GM18873 (cell line): ENCODE data around the gene SEZ6L.

Source experiments
- ATAC-seq: cut with Tn5 transposase; IDR thresholded peaks from one replicate; pipeline ENCODE4 v1.9.1; 2021; ENCODE audit warnings: mild to moderate bottlenecking, moderate library complexity, moderate number of reproducible peaks; ENCODE audit not compliant: unreplicated experiment, low FRiP score

SEZ6L gene

DNA sequence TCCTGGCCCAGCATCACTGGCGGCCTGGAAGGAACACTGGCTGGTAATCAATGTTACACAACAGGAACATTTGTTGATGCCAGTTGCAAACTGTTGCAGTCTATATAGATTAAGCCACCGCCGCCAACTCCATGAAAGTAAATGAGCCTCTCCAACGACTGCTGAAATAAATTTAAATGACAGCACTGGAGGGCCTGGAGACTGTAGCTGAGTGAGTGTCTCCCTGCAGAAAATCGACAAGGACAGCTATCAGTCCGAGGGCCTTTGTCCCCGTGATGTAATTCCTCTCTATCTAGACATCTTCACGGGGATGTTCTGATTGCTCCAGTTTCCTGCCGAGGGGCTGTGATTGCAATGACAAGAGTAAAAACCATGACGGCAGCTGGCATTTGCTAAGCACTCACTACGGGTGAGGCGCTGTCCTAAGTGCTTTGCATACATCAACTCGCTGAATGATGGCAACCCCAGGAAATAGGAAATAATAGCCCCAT, 120.4 kb downstream of the SEZ6L start:
- no peak for ATAC-seq

GRCh38 chr22:26291940-26292666, 122.8 kb downstream of the SEZ6L start:
- no peak for ATAC-seq

- ATAC-seq, result no peak
Measured at GRCh38 chr22:26292667-26292995, 123.4 kb downstream of the SEZ6L start.

GRCh38 chr22:26295563-26296126, 126.4 kb downstream of the SEZ6L start:
- no peak for ATAC-seq

DNA sequence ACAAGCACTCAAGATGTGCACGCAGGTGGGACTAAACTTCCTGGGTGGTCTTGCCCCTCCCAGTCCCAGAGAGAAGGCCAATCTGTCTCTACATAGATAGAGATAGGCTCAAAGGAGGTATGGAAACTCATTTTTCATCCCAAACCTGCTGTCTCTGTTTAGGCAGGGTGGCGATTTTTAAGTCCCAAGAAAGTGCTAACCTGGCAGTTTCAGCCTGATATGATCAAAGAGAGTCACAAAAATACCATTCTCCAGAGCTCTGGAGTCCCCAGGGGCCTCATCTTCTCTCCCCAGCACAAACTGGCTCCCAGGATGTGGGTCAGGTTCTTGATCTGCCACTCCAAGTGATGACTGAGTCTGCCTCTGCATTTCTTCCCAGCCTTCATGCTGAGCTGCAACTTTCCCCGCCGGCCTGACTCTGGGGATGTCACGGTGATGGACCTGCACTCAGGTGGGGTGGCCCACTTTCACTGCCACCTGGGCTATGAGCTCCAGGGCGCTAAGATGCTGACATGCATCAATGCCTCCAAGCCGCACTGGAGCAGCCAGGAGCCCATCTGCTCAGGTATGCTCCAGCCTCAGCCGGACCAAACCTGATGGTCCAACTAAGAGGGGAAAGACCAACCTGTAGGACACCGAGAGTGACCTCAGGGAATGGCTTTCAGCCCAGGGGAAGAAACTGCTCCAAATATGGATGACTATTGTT, 129.5 kb downstream of the SEZ6L start:
- ATAC-seq, result no peak

- ATAC-seq, result no peak
Measured at GRCh38 chr22:26302726-26303125, 133.5 kb downstream of the SEZ6L start.

GRCh38 chr22:26303475-26303874, 134.2 kb downstream of the SEZ6L start:
- no peak for ATAC-seq

DNA sequence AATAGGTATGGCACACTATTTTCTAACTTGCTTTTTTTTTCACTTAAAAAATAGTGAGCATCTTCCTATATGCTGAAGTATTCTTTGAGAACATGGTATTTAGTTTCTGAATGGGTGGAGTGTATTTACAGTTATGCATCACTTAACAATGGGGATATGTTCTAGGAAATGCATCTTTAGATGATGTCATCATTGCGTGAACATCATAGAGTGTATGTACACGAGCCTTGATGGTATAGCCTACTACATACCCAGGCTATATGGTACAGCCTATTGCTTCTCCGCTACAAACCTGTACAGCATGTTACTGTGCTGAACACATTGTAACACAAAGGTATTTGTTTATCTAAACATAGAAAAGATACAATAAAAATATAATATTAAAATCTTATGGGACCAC, 135.5 kb downstream of the SEZ6L start:
- no peak for ATAC-seq

GRCh38 chr22:26308467-26308866, 139.2 kb downstream of the SEZ6L start:
- ATAC-seq, result no peak

DNA sequence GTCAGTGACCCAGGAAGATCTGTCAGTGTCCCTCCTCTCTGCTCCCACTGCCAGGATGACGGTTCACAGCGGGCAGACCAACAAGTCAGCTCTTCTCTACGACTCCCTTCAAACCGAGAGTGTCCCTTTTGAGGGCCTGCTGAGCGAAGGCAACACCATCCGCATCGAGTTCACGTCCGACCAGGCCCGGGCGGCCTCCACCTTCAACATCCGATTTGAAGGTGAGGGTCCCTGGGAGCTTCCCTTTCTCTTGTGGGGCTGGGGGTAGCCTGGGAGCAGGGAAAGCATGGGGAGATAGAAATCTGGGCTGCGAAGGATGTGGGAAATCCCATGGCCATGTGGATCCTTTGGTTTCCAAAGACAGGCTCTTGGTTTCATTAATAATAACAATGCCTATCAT, 141.4 kb downstream of the SEZ6L start:
- ATAC-seq, result no peak

DNA sequence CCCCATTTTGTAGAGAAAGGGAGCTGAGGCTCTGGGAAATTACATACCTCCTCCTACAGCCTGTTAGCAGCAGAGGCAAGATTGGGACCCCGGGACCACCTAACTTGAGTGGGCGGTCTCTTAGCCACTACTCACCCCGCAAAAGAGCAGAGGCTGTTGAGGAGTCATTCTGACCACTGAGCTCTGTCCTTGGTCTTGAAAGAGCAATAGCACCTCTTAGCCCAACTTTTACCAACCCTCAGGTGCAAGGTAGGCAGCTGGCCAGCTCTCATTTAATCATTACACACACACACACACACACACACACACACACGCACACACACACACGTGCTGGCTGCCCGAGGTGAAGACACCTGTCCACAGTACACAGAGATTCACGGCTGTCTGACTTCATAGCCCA, 144.0 kb downstream of the SEZ6L start:
- ATAC-seq, result no peak

GRCh38 chr22:26314171-26314570, 144.9 kb downstream of the SEZ6L start:
- ATAC-seq, result no peak

DNA sequence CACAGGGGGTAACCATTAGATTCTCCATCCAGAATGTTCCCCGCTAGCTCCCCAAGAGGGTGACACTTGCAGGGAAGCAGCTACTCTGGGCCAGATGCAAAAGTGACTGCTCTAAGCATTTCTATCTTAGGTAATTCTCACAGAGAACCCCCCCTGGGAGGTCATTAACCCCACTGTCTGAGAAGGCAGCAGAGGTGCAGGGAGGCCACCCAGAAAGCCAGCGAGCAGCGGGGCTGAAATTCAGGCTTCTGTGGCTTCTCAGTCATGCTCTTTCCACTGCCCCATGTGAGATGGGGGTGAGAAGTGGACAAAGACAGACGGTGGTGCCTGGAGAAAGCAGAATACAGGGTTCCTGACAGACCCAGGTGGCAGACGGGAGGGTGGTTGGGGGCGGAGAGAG, 145.4 kb downstream of the SEZ6L start:
- ATAC-seq, result no peak

GRCh38 chr22:26316732-26317285, 147.5 kb downstream of the SEZ6L start:
- no peak for ATAC-seq

GRCh38 chr22:26318975-26319374, 149.7 kb downstream of the SEZ6L start:
- ATAC-seq, result no peak

DNA sequence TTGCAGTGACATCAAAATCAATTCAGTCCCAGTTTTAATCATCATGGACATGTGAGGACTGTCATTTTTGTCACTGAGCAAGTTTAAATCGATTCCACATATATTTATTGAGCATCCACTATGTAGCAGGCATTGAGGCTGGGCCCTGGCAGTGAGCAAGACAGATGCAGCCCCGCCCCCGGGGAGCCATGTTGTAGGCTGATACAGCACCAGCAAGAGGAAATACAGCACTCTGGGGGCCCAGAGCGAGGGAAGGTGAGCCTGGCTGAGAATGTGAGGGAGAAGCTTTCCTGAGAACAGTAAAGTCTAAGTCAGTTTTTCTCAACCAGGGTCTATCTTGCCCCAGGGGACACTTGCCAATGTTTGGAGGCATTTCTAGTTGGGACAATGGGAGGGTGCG, 151.2 kb downstream of the SEZ6L start:
- no peak for ATAC-seq

DNA sequence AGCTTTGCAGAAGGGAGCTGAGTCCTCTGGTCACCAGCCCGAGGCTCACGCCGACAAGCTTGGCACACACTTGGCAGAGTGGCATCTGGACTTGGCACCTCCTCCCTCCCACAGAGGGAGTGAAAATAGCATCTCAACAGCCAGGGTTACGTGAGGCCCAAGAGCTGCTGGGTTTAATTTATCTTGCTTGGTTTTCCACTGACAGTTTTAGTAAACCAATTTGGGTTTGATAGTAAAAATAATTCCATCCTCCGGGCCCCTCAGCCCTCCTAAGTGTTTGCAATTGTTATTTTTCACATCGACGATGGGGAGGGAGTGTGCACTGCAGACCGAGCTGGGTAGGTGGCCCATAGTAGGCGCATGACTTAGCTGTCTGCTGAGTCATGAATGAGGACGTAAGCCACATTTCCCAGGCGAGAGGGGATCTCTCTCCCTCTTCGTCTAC, 152.2 kb downstream of the SEZ6L start:
- ATAC-seq, result no peak

DNA sequence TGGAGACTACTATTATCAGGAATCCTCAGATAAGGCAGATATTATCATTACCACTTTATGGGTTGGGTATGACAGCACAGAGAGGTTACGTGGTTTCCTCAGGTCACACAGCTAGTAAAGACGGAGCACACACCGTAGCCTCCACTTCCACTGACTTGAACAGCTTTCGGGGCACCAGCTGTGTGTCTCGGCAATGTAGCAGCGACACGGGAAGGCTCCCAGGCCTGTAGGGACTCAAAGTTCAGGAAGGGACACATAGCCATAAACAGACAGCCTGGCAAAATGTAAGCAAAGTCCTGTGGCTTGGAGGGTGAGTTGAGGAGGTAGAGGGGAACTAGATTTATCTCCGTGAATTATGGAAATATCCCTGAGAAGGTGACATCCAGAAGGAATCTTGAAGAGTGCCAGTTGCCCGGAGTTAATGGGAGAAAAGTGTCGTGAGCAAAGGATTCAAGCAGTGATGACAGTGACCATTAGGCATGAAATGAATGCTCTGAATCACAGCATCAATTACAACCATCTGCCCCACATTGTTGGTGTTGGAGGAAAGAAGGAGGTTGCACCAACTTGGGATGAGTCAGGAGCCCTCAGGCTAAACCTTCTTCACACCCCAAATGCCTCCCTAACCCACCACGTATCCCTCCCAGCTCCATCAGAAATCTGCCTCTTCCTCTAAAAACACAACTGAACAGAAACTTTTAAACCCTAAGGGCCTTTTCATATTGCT, 153.1 kb downstream of the SEZ6L start:
- ATAC-seq, result no peak

DNA sequence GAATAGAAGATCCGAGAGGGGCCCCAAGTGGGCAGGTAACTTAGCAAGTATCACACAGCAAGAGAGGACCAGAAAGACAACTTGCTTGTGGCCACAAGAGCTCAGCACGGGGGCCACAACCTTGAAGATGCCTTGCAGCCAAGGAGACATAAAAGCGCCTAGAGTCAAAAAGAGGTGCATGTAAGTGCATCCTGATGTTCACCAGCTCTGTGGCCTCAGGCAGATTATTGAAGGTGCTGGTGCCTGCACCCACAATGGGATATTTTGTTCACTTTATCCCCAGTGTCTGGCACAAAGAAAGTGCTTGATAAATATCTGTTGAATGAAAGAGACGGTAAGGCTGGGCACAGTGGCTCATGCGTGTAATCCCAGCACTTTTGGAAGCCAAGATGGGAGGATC, 153.8 kb downstream of the SEZ6L start:
- ATAC-seq, result no peak

DNA sequence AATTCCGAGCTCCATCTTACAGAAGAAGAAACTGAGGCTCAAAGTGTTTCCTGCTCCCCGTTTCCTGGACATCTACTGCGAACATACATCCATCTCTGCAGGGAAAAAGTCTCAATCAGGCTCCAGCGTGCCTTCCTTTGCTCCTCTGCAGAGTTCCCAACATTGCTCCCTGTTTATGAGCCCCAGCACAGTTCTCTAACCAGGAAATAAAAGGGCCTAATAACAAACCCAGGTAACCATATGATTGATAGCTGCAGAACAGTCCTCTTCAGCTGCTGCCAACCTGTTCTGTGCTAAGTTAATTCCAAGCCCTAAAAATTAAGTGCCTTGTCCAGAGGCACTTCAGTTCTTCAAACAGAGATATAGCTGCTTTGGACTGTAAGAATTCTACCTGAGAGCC, 154.9 kb downstream of the SEZ6L start:
- ATAC-seq, result no peak

DNA sequence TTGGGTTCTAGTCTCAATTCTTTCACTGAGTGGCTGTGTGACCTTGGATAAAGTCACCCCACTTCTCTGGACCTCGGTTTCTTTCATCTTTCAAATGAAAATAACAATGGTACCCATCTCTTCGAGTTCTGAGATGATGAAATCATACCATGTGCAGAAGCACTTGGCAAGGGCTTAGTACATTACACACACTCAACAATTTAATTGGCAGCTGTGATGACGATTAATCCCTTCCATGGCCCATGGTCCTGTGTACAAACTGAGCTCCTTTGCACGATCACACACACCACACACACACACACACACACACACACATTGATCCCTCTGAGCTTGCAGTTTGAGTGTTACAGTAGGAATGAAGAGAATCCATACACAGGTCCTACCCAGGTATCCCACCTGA, 156.4 kb downstream of the SEZ6L start:
- no peak for ATAC-seq
